ENCODE measurements around the gene PCSK6. TPM values are rescaled to one million over a fixed set of nuclear protein-coding genes. Genes with fewer than 3 reads are reported as not detected.

PCSK6 gene
- total RNA-seq, 1 donor from 2014 or later = 1.3 TPM

DNA sequence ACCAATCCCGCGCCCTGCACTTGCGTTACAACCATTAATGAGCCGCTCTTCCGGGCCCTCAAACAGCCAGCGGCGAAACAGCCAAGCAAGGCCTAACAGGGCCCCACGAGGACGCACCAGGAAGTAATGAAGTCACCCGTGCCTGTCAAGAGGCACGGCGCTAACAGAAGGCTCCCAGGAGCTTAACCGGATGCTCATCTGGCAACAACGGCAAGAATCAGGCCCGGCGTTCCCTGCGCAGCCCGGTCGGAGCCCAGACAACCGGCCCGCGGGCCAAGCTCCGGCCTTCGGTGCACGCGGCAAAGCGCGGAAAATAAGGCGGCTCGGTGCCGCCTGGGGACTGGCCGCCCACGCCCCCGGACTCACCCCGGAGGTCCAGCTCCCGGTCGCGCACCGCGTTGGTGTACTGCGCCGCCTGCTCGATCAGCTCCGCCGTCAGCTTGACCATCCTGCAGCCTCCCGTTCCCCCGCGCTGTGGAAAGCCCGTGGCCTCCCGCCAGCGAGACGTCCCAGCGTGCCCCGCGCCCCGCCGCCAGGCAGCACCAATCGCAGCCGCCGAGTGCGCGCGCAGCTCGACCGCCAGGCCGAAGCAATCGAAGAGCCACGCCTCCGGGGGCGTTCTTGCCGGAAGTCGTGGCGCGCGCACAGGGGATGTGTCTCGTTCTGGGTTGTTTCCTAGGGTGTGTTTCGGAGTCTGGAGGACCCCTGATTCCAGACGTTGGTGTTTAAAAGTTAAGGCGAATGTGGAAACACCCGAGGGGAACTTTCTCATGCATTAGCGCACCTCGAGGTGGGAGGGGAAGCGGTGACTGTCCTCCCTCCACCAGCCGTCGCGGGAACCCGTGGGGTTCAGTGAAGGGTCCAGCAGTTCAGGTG, 194.5 kb downstream of the PCSK6 start, which contains the start of gene SNRPA1:
TSS of gene SNRPA1 (minus strand) at position 518 of the 876 bp plus-strand sequence. CDS start at position 448, 70 bp downstream.
- peak within 1 kb of the TSS; percentile 93 for H3K27ac ChIP-seq (ENCODE audit: low read depth, low read length)
- H3K9ac ChIP-seq (ENCODE audit: low read length) = peak within 1 kb of the TSS; percentile 97
- no peaks in the 10 kb centered on the region for H3K27me3 Mint-ChIP-seq (ENCODE audit: low read depth, unreplicated experiment)
- H3K9me3 ChIP-seq (ENCODE audit: insufficient read depth, low read depth, low read length) = no peaks in the 10 kb centered on the region
- H3K4me3 Mint-ChIP-seq (ENCODE audit: unreplicated experiment) = peak within 1 kb of the TSS; percentile 100
- H3K27me3 ChIP-seq (ENCODE audit: insufficient read depth, low read length) = no peaks in the 10 kb centered on the region
- peaks cover 13% of the 10 kb centered on the region for H3K36me3 ChIP-seq (ENCODE audit: insufficient read depth, low read length)
- peaks cover 14% of the 10 kb centered on the region for H3K4me1 ChIP-seq (ENCODE audit: insufficient read depth, low read length)
- DNase-seq (ENCODE audit: low read depth) = peak; percentile 87
- H3K36me3 Mint-ChIP-seq (ENCODE audit: low read depth, unreplicated experiment) = no peaks in the 10 kb centered on the region
- H3K4me2 ChIP-seq (ENCODE audit: low read length) = peak within 1 kb of the TSS; percentile 96
- H4K20me1 ChIP-seq (ENCODE audit: insufficient read depth, low read length) = peaks cover 40% of the 10 kb centered on the region
- no peak for FAIRE-seq
- peak within 1 kb of the TSS; percentile 93 for H3K27ac Mint-ChIP-seq (ENCODE audit: unreplicated experiment)
- H3K9me3 Mint-ChIP-seq (ENCODE audit: unreplicated experiment) = no peaks in the 10 kb centered on the region
- H2AFZ ChIP-seq (ENCODE audit: low read depth, low read length) = peak within 1 kb of the TSS; percentile 96
- peak within 1 kb of the TSS; percentile 98 for H3K4me3 ChIP-seq (ENCODE audit: insufficient read depth, low read depth, low read length)
- TF ChIP-seq EZH2 (IDR thresholded peaks at IDR 0.05; ENCODE audit: insufficient read depth, low read length) = no peak
- TF ChIP-seq, protein P1, sequence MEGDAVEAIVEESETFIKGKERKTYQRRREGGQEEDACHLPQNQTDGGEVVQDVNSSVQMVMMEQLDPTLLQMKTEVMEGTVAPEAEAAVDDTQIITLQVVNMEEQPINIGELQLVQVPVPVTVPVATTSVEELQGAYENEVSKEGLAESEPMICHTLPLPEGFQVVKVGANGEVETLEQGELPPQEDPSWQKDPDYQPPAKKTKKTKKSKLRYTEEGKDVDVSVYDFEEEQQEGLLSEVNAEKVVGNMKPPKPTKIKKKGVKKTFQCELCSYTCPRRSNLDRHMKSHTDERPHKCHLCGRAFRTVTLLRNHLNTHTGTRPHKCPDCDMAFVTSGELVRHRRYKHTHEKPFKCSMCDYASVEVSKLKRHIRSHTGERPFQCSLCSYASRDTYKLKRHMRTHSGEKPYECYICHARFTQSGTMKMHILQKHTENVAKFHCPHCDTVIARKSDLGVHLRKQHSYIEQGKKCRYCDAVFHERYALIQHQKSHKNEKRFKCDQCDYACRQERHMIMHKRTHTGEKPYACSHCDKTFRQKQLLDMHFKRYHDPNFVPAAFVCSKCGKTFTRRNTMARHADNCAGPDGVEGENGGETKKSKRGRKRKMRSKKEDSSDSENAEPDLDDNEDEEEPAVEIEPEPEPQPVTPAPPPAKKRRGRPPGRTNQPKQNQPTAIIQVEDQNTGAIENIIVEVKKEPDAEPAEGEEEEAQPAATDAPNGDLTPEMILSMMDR (IDR thresholded peaks at IDR 0.05; ENCODE audit: insufficient read depth, low read depth, low read length) = no peak
- peaks cover 7% of the 10 kb centered on the region for H3K4me1 Mint-ChIP-seq (ENCODE audit: low read depth, unreplicated experiment)
- peaks cover 48% of the 10 kb centered on the region for H3K79me2 ChIP-seq (ENCODE audit: insufficient read depth, low read length)

DNA sequence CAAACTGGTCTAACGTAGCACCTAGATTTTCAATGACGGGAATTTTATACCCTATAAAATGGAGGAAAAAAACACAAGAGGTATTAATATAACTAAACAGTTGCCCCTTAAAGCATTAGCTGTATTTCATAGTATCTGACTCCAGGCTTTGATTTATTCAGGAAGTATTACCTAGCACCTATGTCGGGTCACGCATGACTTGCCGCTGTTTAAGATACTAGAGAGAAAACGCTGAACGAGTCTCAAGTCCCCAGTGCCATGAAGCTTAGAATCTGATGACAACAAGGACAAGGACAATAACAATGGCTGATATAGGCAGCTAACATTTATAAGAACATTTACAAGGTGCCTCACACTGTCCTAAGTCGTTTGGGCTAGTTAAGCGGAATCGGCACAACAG, 196.4 kb downstream of the PCSK6 start:
- Histone ChIP-seq H3K9ac (ENCODE audit: low read length) (peak overlapping the region; percentile 97), H3K27ac (ENCODE audit: low read depth, low read length) (no peak overlapping the region), H3K79me2 (ENCODE audit: insufficient read depth, low read length) (peaks cover 64% of the 10 kb centered on the region), H3K27me3 (ENCODE audit: insufficient read depth, low read length) (no peaks in the 10 kb centered on the region), H2AFZ (ENCODE audit: low read depth, low read length) (no peak overlapping the region), H3K4me2 (ENCODE audit: low read length) (peak overlapping the region; percentile 96), H3K36me3 (ENCODE audit: insufficient read depth, low read length) (peaks cover 21% of the 10 kb centered on the region), H3K9me3 (ENCODE audit: insufficient read depth, low read depth, low read length) (no peaks in the 10 kb centered on the region), H3K4me1 (ENCODE audit: insufficient read depth, low read length) (peaks cover 14% of the 10 kb centered on the region), H4K20me1 (ENCODE audit: insufficient read depth, low read length) (peaks cover 51% of the 10 kb centered on the region), H3K4me3 (ENCODE audit: insufficient read depth, low read depth, low read length) (peak overlapping the region; percentile 98)
- H3K27ac Mint-ChIP-seq (ENCODE audit: unreplicated experiment) = peak overlapping the region; percentile 93
- TF ChIP-seq, protein P1 (IDR thresholded peaks at IDR 0.05; ENCODE audit: insufficient read depth, low read depth, low read length) = no peak
- no peak for TF ChIP-seq EZH2 (IDR thresholded peaks at IDR 0.05; ENCODE audit: insufficient read depth, low read length)
- H3K9me3 Mint-ChIP-seq (ENCODE audit: unreplicated experiment) = no peaks in the 10 kb centered on the region
- H3K4me3 Mint-ChIP-seq (ENCODE audit: unreplicated experiment) = peak overlapping the region; percentile 100
- no peaks in the 10 kb centered on the region for H3K27me3 Mint-ChIP-seq (ENCODE audit: low read depth, unreplicated experiment)
- FAIRE-seq (no peak), DNase-seq (ENCODE audit: low read depth) (no peak)
- peaks cover 3% of the 10 kb centered on the region for H3K36me3 Mint-ChIP-seq (ENCODE audit: low read depth, unreplicated experiment)
- peaks cover 7% of the 10 kb centered on the region for H3K4me1 Mint-ChIP-seq (ENCODE audit: low read depth, unreplicated experiment)
